Stomach (tissue), 4 donors: ENCODE results near the gene ALAD.

Experiments
- CTCF ChIP-seq, 7 experiments: fragments of 450-650 bp in 4 of 7; fragments of 200-600 bp in 3 of 7; sonication (generic) in 3 of 7; IDR thresholded peaks; one replicate each; pipeline ENCODE4 v1.5.1; 2016 to 2019; ENCODE audit warnings: antibody characterized with exemption in 7 of 7, control low read depth in 2 of 7, mild to moderate bottlenecking in 1 of 7
- EP300 ChIP-seq: sonication (generic); formaldehyde crosslinking; IDR thresholded peaks from one replicate; pipeline ENCODE4 v1.6.1; 2017; ENCODE audit warnings: antibody characterized with exemption
- POLR2A ChIP-seq, 4 donors: fragments of 450-650 bp; IDR thresholded peaks; one replicate each; pipeline ENCODE4 v1.6.1; 2016; ENCODE audit warnings: antibody characterized with exemption in 4 of 4, control low read depth in 2 of 4, mild to moderate bottlenecking in 1 of 4, moderate library complexity in 1 of 4
- POLR2AphosphoS5 ChIP-seq, 3 donors: sonication (generic); formaldehyde crosslinking; IDR thresholded peaks; one replicate each; pipeline ENCODE4 v1.6.1; 2016; ENCODE audit warnings: antibody characterized with exemption in 3 of 3

- no peak for TF ChIP-seq EP300
- TF ChIP-seq POLR2AphosphoS5 (IDR thresholded peaks at IDR 0.05), result no peak
- TF ChIP-seq CTCF (IDR thresholded peaks at IDR 0.05), result no peak
- no peak for TF ChIP-seq POLR2A (IDR thresholded peaks at IDR 0.05)
Observed at GRCh38 chr9:113364951-113365350, 36.1 kb downstream of the ALAD start.
